HFF-Myc (cell line): ENCODE results near the gene DAO.
A peak's percentile ranks its signal among the peaks of the same experiment; 100 is the strongest.

ENCODE experiments used
- DNase-seq: peaks from one replicate; pipeline ENCODE4 v3.0.0-alpha.2; 2011; ENCODE audit warnings: low read depth; ENCODE audit errors: extremely low read depth
- H3K4me3 ChIP-seq: replicated peaks from 2 replicates; pipeline ENCODE4 v1.5.1; 2011; ENCODE audit warnings: low read depth, mild to moderate bottlenecking, control low read depth, low read length
- TF ChIP-seq, protein P1 (sequence below): IDR thresholded peaks from 2 replicates; pipeline ENCODE4 v1.5.1; 2012; ENCODE audit warnings: mild to moderate bottlenecking, low read depth, low read length, control low read depth; ENCODE audit errors: missing control alignments

DAO gene

GRCh38 chr12:108849660-108850059 is 30.2 kb upstream of the DAO start:
- no peak overlapping the region for H3K4me3 ChIP-seq
- TF ChIP-seq, protein P1, sequence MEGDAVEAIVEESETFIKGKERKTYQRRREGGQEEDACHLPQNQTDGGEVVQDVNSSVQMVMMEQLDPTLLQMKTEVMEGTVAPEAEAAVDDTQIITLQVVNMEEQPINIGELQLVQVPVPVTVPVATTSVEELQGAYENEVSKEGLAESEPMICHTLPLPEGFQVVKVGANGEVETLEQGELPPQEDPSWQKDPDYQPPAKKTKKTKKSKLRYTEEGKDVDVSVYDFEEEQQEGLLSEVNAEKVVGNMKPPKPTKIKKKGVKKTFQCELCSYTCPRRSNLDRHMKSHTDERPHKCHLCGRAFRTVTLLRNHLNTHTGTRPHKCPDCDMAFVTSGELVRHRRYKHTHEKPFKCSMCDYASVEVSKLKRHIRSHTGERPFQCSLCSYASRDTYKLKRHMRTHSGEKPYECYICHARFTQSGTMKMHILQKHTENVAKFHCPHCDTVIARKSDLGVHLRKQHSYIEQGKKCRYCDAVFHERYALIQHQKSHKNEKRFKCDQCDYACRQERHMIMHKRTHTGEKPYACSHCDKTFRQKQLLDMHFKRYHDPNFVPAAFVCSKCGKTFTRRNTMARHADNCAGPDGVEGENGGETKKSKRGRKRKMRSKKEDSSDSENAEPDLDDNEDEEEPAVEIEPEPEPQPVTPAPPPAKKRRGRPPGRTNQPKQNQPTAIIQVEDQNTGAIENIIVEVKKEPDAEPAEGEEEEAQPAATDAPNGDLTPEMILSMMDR: no peak
- DNase-seq: no peak

DNA sequence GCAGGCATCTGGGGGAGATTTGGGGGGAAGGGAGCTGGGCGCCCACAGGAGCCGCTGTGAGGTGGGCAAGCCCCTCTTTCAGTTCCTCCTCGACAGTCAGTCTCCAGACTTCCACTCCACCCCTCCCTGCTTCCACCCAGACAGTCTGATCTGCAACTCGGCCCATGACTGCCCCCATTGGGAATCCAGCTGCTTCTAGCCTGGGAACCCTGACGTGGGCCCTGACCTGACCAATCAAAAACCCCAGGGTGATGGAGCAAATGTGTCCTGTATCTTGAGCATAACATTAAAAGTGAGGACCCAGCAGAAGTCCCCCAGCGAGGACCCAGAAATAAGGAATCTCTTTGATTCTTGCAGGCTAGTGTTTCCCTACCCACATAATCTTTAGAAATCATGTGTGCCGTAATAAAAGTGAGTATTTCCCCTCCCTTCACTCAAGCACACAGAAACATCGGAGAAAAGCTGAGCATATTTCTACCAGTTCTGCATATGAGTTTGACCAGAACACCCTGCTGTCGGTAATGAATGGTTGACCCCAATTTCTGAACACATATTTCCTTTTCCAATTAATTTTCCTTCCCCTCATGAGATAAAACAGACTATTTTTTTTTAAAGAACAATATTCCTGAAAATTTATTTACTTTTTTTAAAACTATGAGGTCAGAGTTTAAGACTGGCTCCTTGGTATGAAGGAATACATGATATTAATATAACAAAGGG is 28.9 kb upstream of the DAO start:
- H3K4me3 ChIP-seq: no peak overlapping the region
- no peak for DNase-seq
- TF ChIP-seq, protein P1: no peak

DNA sequence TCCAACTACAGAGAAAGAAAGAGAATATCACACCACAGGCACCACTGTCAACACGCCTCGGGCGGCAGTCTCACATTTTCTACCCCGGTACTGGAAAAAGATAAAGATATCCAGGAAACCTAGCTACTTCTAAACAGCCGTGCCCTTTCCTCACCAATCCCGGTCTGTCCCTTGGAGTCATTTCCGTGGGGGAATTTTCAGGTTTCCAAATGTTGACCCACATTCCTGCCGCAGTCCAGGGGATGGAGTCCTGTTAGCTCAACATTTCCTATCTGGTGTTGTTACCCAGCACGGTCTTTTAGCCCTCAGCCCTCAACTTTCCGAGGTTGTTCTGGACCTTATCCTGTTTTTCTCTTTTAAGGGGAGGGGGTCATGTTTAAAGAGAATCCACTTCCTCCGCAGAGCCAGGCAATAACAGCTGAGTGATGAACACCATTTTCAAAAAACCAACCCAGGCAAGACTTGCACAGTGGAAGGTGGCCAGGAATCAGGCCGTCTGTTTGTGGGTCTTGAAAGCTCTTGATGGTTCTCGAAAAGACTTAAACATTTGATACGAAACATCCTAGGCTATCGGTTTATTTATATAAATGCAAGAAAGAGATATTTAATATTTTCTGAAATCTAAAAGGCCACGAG is 27.1 kb upstream of the DAO start:
- no peak overlapping the region for H3K4me3 ChIP-seq
- TF ChIP-seq, protein P1: no peak
- DNase-seq: no peak

- TF ChIP-seq, protein P1: no peak
- no peak overlapping the region for H3K4me3 ChIP-seq
- no peak for DNase-seq
These were observed 26.5 kb upstream of the DAO start for GRCh38 chr12:108853426-108853825.

GRCh38 chr12:108853981-108854446 is 25.9 kb upstream of the DAO start:
- no peak for DNase-seq
- TF ChIP-seq, protein P1: peak; percentile 39
- H3K4me3 ChIP-seq: peak overlapping the region; percentile 10; the same call in 1 of the 2 replicates

DNA sequence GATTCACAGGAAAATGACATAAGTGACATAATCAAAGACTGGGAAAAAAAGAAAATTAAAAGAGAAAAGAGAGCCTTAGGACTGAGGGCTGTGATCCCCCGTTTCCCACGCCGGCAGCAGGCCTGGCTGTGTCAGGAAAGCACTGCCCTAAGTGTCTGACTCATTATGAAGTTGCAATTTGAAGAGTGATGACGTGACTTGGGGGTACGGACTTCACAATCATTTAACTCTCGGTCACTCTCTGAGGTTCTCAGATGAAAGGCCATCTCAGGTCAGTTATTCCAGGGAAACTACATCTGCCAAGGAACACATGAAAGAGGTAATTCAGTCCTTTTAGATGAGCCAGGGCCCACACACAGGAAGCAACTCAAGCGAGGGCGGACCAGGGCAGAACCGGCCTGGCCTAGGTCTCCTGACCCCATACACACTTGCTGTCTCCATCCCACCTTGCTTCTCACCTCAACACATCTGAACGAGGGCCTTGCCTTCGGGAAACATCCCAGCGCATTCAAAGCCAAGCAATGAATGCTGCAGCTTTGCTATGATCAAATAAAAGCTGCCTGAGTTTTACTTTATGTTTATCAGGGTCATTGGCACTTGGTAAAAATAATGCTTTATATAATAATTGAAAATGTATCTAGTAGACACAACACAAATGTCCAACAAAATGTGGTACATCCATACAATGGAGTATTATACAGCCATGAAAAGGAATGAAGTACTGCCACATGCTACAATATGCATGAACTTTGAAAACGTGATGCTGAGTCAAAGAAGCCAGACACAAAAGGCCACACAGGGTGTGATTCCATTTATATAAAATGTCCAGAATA is 25.2 kb upstream of the DAO start:
- peak; percentile 85 for DNase-seq
- TF ChIP-seq, protein P1: no peak
- peak overlapping the region; percentile 10; the same call in 1 of the 2 replicates for H3K4me3 ChIP-seq
